ENCODE data around the gene PRR35. TPM values are rescaled to one million over a fixed set of nuclear protein-coding genes. Genes with fewer than 3 reads are reported as not detected.
"Not testable (repeated sequence)": the region's sequence is repeated elsewhere in the genome, so short reads cannot be mapped to it uniquely, and the experiment has no call there.

PRR35 gene
- total RNA-seq, 1 donor from 2014 or later: 0.05 TPM

DNA sequence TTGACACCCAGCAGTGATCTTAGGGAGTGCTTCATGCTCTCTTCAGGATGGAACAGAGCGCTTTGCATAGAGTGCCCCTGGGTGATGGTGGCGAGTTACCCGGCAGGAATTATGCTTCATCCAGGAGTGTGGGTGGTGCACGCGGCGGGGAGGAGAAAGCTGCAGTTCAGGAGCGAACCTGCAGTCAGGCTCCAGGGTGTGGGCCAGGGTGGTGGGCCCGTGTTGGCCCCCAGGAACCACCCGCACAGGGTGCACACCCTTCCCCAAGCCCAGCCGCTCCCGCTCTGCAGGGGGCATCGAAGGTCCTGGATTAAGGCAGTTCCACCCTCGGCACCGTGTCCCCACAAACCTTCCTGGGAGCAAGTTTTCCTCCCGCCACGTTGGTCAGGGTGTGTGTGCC, 33.6 kb downstream of the PRR35 start:
- no peak for DNase-seq (ENCODE audit: low read depth)

DNA sequence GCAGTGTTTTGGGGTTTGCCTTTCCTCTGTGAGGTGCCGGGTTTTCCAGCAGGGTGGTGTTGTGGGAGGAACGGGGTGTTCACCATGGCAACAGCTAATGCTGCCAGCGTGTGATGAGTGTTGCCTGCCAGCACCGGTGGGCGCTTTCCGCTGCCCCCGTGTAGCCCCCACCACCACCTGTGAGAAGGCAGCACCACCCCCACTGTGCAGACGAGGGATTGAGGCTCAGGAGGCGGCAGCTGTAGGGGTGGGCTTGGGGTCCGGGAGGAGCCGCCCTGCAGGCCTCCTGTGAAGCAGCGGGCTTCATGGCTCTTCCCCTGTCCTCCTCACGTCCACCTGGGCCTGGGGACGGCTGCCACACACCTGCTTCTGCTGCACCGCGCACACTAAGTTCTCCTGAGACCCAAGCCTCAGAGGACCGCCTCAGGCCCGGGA, 34.9 kb downstream of the PRR35 start:
- no peak for DNase-seq (ENCODE audit: low read depth)

DNA sequence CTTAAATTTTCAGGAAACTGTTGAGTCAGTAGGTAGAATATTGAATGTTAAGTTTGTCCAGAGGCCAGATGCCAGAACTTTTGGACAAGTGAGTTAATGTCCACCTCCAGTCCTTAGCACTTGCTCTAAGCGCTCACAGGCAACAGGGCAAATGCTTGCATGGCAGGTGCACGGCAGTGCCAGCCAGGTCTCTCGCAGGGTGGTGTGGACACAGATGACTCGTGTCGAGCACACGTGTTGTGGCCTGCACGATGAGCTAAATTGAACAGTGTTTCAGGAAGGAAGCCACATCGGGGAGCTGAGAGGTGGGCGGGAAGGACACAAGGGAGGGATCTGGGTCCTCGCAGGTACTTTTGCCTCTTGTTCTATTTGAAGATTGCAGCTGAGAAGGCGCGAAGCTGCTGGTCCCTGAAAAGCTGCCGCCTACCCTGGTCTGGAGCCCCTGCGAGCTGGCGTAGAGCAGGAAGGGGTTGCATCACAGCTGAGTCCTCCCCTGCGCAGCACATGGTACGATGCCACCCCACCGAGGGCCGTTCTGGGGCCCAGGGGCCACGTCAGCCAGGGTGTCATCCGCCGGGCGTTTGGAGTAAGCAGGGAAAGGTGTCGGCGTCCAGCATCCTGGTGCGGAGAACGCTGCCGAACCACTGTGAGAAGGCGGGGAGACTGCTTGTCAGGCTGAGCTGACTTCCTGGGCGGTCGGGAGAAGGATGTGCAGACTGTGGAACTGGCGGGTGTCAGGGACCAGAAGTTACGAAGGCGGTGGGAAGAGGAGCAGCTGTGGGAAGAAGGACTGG, 35.9 kb downstream of the PRR35 start:
- DNase-seq (ENCODE audit: low read depth): no peak

DNA sequence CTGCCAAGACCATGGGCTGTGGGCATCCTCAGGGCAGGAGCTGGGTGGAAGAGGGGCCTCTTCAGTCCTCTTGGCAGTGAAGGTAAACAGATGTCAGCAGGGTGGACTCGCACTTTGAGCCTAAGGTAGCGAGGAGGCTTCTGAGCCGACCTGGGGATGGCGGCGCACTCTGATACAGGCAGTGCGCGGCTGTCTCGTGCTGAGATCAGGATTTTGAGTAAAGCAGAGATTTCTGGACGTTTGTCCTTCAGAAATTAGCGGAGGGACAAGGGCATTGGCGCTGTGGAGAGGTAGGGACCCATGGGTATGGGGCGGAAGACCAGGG, 36.5 kb downstream of the PRR35 start:
- no peak for DNase-seq (ENCODE audit: low read depth)

DNA sequence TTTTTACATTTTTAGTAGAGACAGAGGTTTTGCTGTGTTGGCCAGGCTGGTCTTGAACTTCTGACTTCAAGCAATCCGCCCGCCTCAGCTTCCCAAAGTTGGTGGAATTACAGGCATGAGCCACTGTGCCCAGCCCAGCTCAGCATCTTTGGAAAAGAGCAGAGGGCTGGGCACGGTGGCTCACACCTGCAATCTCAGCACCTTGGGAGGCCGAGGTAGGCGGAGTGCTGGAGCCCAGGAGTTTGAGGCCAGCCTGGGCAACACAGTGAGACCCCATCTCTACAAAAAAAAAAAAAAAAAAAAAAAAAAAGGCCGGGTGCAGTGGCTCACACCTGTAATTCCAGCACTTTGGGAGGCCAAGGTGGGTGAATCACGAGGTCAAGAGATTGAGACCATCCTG, 37.5 kb downstream of the PRR35 start:
- DNase-seq (ENCODE audit: low read depth): not testable (repeated sequence)

DNA sequence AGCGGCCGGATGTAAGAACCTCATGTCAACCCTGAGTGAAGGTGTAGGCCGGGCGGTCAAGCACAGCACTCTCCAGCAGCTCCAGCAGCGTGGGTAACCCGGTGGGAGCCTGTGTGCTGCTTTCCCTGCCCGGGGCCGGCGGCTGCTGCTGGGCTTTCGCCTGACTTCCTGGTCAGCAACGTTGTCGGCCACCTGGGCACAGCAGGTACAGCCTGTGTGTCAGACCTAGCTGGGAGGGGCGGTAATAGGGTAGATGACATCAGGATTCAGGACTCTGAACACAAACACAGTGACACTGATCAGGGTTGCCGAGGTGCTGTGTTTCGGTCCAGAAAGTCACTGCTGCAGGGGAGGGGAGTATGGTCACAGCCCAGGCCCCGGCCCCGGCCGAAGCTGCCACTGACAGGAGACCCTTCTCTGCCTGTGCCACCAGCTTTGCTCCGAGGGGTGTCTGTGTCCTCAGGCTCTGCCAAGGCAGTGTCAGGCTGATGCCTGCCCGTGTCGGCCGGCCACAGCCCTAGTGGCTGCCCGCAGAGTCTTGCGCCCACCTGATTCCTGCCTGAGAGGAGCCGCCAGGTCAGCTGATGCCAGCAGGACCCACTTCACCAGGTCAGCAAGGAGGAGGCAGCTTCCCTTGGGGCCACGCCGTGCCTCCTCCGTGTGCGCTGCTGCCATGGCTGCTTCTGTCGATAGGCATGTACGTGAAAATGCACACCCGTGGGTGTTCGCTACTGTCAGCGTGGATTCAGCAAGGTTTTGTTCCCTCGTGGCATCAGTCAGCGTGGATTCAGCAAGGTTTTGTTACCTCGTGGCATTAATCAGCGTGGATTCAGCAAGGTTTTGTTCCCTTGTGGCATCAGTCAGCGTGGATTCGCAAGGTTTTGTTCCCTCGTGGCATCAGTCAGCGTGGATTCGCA, 38.9 kb downstream of the PRR35 start:
- no peak for DNase-seq (ENCODE audit: low read depth)

DNA sequence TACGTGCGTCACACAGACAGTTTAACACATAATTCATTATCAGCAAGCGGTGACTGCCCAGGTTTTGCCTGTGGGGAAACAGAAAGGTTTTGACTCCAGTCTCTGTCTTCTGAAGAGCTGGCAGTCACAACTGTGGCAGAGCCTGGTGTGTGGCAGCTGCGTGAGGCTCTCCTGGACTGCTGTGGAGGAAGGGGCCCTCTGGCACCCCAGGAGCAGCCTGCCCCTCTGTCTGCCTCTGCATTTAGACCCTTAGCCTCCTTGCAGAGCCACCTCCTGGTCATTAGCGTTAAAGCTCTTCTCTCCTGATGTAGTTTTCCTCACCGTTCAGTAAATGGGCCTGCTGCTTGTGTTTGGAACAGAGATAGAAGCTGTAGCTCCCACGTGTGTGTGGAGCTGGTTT, 40.6 kb downstream of the PRR35 start:
- DNase-seq (ENCODE audit: low read depth): no peak

DNA sequence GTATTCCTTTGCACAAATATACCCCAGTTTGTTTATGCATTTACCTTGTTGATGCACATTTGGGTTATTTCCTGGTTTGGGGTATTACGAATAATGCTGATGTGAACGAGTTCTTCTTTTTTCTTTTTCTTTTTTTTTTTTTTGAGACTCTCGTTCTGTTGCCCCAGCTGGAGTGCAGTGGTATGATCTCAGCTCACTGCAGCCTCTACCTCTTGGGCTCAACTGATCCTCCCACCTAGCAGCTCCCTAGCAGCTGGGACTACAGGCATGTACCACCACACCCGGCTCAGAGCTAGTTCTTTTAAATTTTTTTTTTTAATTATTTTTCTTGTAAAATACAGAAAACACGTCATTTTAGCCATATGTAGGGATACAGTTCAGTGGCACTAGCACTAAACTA, 43.7 kb downstream of the PRR35 start:
- DNase-seq (ENCODE audit: low read depth): no peak

DNA sequence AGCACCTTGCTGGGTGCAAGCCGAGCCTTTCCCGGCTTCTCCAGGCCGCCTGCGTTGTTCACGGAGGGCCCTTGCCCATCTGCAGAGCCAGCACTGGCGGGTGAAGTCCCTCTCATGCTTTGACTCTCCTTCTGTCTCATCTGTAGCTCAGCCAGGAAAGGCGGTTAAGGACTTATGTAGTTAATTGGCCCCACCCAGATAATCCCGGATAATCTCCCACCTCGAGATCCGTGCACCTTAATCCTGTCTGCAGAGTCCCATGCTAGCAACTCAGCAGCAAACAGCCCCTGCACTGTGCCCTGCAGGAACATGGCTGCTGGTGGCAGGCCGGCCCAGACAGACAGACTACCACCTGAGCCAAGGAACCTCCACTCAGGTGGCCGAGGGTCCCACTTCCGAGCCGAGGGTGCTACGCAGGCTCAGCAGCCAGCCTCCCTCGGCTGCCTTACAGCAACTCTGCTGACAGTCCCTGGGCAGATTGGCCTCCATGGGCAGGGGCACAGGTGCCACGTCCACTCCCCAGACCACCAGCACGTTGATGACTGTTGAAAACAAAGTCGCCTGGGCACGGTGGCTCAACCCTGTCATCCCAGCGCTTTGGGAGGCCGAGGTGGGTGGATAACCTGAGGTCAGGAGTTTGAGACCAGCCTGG, 46.6 kb downstream of the PRR35 start:
- DNase-seq (ENCODE audit: low read depth): no peak

DNA sequence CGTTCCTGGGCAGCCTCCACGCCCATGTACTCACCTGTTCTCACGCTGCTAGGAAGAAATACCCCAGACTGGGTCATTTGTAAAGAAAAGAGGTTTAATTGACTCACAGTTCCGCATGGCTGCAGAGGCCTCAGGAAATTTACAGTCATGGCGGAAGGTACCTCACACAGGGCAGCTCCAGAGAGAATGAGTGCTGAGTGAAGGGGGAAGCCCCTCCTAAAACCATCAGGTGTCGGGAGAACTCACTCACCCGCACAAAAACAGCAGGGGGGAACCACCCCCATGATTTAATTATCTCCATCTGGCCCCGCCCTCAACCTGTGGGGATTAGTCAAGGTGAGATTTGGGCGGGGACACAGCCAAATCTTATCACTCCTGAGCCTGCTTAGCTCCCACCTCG, 47.8 kb downstream of the PRR35 start:
- DNase-seq (ENCODE audit: low read depth): no peak

DNA sequence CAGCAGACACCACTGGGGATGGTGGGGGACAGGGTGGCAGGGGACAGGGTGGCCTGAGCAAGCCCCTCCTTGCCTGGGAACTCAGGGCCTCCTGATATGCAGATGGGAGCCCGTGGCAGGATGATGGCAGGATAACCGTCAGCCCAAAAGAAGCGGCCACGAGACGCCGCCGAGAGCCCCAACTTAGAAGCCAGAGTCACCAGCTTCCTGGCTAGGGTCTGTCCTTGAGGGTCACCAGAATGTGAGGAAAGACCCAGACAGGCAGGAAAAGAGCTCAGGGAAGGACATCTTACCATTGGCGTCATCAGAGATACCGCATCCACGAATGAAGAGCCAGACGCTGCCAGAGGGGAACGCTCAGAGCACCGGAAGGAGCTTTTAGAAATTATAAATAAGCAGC, 49.1 kb downstream of the PRR35 start:
- no peak for DNase-seq (ENCODE audit: low read depth)

DNA sequence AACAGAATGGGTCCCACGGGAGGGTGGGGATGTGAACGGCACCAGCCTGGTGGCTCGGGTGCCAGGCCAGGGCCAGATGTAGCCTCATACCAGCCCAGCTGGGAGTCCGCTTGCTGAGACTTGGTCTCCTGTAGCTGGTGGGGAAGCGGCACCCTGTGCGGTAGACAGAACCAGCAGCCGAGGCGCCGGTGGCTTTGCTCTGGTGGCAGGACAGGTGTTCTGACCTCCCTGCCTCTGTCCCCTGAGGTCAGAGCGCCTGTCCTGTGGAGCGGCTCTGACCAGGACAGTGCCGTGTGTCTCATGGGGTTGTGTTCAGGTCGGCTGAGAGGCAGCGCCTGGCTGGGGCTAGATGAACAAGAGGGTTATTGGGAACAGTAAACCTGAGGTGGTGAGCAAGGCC, 49.8 kb downstream of the PRR35 start:
- no peak for DNase-seq (ENCODE audit: low read depth)

DNA sequence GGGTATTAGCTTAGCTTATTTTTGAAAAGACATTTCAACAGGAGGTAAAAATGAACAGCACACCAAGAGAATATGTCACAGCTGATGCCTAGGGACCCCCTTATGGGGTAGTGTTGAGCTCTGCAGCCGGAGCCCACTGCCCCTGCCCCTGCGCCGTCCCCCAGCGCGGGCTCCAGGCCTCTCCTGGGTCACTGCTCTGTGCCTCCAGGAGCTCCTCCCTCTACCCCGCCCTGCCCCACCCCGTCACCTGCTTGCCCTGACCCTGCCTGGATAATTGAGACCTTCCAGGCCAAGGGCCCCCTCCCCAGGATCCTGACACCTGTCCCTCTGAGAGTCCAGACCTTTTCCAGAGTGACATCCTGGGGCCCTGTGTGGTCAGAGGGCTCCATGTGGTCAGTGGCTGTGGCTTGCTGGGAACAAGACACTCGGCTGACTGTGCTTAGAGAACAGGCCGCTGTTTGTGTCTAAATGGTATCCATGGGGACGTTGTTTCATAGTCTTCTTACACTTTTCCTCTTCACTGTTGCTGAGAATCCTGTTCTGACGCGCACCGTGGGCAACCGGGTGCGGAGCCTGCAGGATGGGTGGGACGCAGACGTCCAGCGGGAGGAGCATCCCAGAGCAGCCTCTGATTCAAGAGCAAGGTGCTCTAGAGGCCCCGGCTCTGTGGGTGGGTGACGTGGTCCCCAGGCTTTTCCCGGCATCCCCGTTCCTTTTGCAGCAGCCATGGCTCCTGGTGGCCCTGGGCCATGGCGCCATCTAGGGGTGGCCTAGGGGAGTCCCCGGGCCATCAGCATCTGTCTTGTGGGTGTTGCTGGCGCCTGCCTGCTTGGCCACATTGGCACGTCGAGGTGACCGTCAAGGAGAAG, 50.6 kb downstream of the PRR35 start:
- DNase-seq (ENCODE audit: low read depth): peak; percentile 16

DNA sequence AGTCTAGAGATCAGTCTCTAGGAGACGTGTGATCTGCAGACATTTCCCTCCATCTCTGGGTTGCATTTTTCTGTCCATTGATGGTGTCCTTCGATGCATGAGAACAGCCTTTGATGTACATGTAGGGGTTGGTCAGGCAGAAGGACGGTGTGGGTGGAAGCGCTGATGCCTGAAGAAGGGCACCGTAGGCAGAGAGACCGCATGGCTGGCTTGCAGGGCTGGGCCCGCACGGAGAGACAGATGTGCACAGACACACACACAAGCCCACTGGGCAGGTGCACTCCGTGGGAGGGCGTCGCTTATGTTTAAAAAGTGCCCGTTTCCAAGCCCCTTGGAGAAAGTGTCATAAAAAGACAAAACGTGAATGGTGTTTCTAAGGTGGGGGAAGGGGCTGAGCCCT, 54.9 kb downstream of the PRR35 start:
- no peak for DNase-seq (ENCODE audit: low read depth)

Other genes starting within 250 kb of the PRR35 start
- gene AXIN1, start 207.7 kb upstream of the PRR35 start, total RNA-seq: 38.7 and 43.5 TPM in 2 replicates
- gene MRPL28, start 189.9 kb upstream of the PRR35 start, total RNA-seq: 59.4 and 95.9 TPM in 2 replicates
- gene PGAP6, start 178.4 kb upstream of the PRR35 start, total RNA-seq: 87.2 and 92.8 TPM in 2 replicates
- 27.6 and 50.0 TPM in 2 replicates for gene NME4, start 163.2 kb upstream of the PRR35 start, total RNA-seq
- gene DECR2, start 158.5 kb upstream of the PRR35 start, total RNA-seq: 13.0 and 17.5 TPM in 2 replicates
- 20.5 and 72.5 TPM in 2 replicates for gene RAB11FIP3, start 134.7 kb upstream of the PRR35 start, total RNA-seq
- gene CAPN15, start 32.7 kb upstream of the PRR35 start, total RNA-seq: 41.7 and 82.0 TPM in 2 replicates
- 0.85 TPM in 1 of 2 replicates, not detected in the other for gene NHLRC4, start 6.6 kb downstream of the PRR35 start, total RNA-seq
- 30.9 and 68.5 TPM in 2 replicates for gene PIGQ, start 9.6 kb downstream of the PRR35 start, total RNA-seq
- gene RAB40C, start 29.7 kb downstream of the PRR35 start, total RNA-seq: 8.0 and 12.1 TPM in 2 replicates
- gene WFIKKN1, start 70.6 kb downstream of the PRR35 start, total RNA-seq: 0.35 TPM in 1 of 2 replicates, not detected in the other
- 54.4 and 93.1 TPM in 2 replicates for gene METTL26, start 75.9 kb downstream of the PRR35 start, total RNA-seq
- 17.6 and 26.4 TPM in 2 replicates for gene MCRIP2, start 81.4 kb downstream of the PRR35 start, total RNA-seq
- 6.9 and 18.5 TPM in 2 replicates for gene WDR90, start 89.0 kb downstream of the PRR35 start, total RNA-seq
- 31.1 and 43.6 TPM in 2 replicates for gene RHOT2, start 107.7 kb downstream of the PRR35 start, total RNA-seq
- 0.94 and 1.6 TPM in 2 replicates for gene RHBDL1, start 115.3 kb downstream of the PRR35 start, total RNA-seq
- 78.5 and 115 TPM in 2 replicates for gene STUB1, start 120.0 kb downstream of the PRR35 start, total RNA-seq
- gene JMJD8, start 123.9 kb downstream of the PRR35 start, total RNA-seq: 33.5 and 52.3 TPM in 2 replicates
- 1.4 and 7.9 TPM in 2 replicates for gene WDR24, start 130.0 kb downstream of the PRR35 start, total RNA-seq
- gene FBXL16, start 145.4 kb downstream of the PRR35 start, total RNA-seq: 0.40 TPM in 1 of 2 replicates, not detected in the other
- gene METRN, start 154.7 kb downstream of the PRR35 start, total RNA-seq: 65.8 and 74.7 TPM in 2 replicates
- gene ANTKMT, start 160.8 kb downstream of the PRR35 start, total RNA-seq: 23.1 and 73.8 TPM in 2 replicates
- gene CCDC78, start 166.0 kb downstream of the PRR35 start, total RNA-seq: 0.69 and 0.70 TPM in 2 replicates
- gene HAGHL, start 166.7 kb downstream of the PRR35 start, total RNA-seq: 10.5 and 24.1 TPM in 2 replicates
- 21.7 and 28.5 TPM in 2 replicates for gene CIAO3, start 180.6 kb downstream of the PRR35 start, total RNA-seq
- gene MSLN, start 200.3 kb downstream of the PRR35 start, total RNA-seq: 1.3 and 13.5 TPM in 2 replicates
- gene RPUSD1, start 228.0 kb downstream of the PRR35 start, total RNA-seq: 22.3 and 35.3 TPM in 2 replicates
- gene CHTF18, start 228.2 kb downstream of the PRR35 start, total RNA-seq: 4.2 and 11.3 TPM in 2 replicates
- gene GNG13, start 240.3 kb downstream of the PRR35 start, total RNA-seq: not detected in 2 replicates

Data from renal cortical epithelial cell (primary cell).